ENCODE data around the gene TRAF3IP3.
"Not testable (repeated sequence)": the region's sequence is repeated elsewhere in the genome, so short reads cannot be mapped to it uniquely, and the experiment has no call there.

DNA sequence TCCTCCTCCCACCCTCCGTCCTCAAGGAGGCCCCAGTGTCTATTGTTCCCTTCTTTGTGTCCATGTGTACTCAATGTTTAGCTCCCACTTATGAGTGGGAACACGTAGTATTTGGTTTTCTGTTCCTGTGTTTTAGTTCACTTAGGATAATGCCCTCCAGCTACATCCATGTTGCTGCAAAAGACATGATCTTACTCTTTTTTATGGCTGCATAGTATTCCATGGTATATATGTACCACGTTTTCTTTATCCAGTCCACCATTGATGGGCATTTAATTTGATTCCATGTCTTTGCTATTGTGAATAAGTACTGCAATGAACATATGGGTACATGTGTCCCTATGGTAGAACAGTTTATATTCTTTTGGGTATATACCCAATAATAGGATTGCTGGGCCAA lies 37.9 kb downstream of the TRAF3IP3 start:
- not testable (repeated sequence) for TF ChIP-seq FOSL2 (IDR thresholded peaks at IDR 0.05; ENCODE audit: borderline replicate concordance, low read depth); POLR2AphosphoS5 (IDR thresholded peaks at IDR 0.05; ENCODE audit: low read depth, low read length); RAD21 (IDR thresholded peaks at IDR 0.05; ENCODE audit: low read length); TAF1 (IDR thresholded peaks at IDR 0.05; ENCODE audit: borderline replicate concordance, low read depth, low read length)
- TF ChIP-seq, protein P1, sequence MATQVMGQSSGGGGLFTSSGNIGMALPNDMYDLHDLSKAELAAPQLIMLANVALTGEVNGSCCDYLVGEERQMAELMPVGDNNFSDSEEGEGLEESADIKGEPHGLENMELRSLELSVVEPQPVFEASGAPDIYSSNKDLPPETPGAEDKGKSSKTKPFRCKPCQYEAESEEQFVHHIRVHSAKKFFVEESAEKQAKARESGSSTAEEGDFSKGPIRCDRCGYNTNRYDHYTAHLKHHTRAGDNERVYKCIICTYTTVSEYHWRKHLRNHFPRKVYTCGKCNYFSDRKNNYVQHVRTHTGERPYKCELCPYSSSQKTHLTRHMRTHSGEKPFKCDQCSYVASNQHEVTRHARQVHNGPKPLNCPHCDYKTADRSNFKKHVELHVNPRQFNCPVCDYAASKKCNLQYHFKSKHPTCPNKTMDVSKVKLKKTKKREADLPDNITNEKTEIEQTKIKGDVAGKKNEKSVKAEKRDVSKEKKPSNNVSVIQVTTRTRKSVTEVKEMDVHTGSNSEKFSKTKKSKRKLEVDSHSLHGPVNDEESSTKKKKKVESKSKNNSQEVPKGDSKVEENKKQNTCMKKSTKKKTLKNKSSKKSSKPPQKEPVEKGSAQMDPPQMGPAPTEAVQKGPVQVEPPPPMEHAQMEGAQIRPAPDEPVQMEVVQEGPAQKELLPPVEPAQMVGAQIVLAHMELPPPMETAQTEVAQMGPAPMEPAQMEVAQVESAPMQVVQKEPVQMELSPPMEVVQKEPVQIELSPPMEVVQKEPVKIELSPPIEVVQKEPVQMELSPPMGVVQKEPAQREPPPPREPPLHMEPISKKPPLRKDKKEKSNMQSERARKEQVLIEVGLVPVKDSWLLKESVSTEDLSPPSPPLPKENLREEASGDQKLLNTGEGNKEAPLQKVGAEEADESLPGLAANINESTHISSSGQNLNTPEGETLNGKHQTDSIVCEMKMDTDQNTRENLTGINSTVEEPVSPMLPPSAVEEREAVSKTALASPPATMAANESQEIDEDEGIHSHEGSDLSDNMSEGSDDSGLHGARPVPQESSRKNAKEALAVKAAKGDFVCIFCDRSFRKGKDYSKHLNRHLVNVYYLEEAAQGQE (IDR thresholded peaks at IDR 0.05; ENCODE audit: low read depth, low read length), result not testable (repeated sequence)
- TF ChIP-seq, protein P2, sequence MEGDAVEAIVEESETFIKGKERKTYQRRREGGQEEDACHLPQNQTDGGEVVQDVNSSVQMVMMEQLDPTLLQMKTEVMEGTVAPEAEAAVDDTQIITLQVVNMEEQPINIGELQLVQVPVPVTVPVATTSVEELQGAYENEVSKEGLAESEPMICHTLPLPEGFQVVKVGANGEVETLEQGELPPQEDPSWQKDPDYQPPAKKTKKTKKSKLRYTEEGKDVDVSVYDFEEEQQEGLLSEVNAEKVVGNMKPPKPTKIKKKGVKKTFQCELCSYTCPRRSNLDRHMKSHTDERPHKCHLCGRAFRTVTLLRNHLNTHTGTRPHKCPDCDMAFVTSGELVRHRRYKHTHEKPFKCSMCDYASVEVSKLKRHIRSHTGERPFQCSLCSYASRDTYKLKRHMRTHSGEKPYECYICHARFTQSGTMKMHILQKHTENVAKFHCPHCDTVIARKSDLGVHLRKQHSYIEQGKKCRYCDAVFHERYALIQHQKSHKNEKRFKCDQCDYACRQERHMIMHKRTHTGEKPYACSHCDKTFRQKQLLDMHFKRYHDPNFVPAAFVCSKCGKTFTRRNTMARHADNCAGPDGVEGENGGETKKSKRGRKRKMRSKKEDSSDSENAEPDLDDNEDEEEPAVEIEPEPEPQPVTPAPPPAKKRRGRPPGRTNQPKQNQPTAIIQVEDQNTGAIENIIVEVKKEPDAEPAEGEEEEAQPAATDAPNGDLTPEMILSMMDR (IDR thresholded peaks at IDR 0.05), result not testable (repeated sequence)

Data from SK-N-SH (cell line).